AG04449 (cell line): ENCODE measurements around the gene TANGO6.
A peak's percentile ranks its signal among the peaks of the same experiment; 100 is the strongest.
"Not testable (repeated sequence)": the region's sequence is repeated elsewhere in the genome, so short reads cannot be mapped to it uniquely, and the experiment has no call there.

ENCODE experiments used
- CTCF ChIA-PET: fragments of 350-600 bp; formaldehyde crosslinking; extraction: SDS; loops from one replicate; lab custom pipeline; 2021; ENCODE audit warnings: antibody characterized with exemption; lab: Yijun Ruan, JAX
- POLR2A ChIA-PET: fragments of 400-600, 350-600 bp; formaldehyde crosslinking; extraction: SDS; loops from one replicate; lab custom pipeline; 2020; ENCODE audit warnings: antibody characterized with exemption, inconsistent platforms; lab: Yijun Ruan, JAX
- DNase-seq: peaks from one replicate; pipeline ENCODE4 v3.0.0-alpha.2; 2010; ENCODE audit warnings: low read depth, low spot score
- H3K4me3 ChIP-seq: 2 replicates; pipeline ENCODE4 v1.5.1; 2011; ENCODE audit warnings: low read depth, mild to moderate bottlenecking, control low read depth, low read length
- TF ChIP-seq, protein P1 (sequence below): IDR thresholded peaks from one replicate; pipeline ENCODE4 v1.5.1; 2011; ENCODE audit warnings: mild to moderate bottlenecking, moderate library complexity, low read length, control low read depth, inconsistent platforms; ENCODE audit not compliant: insufficient read depth; ENCODE audit errors: missing control alignments

The TANGO6 gene

DNA sequence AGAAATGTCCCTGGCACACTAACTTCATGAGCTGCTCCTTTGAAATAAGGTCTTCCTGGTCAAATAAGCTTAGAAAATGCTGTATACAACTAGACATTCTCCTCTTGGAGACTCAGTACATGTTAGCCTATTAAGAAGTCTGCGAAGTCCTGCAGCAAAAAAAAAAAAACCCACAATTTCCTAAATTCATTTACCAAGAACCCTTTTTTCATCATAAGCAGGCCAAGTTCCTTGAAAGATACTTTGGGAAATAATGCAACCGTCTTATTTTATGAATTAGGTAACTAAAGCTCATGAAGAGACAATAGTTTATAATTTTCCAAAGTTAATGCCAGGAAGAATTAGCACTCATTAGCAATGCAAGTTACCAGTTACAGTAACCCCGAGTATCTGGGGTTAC lies 213.1 kb downstream of the TANGO6 start:
- POLR2A ChIA-PET, result no interaction called here
- no peak for DNase-seq
- H3K4me3 ChIP-seq, result no peak overlapping the region
- TF ChIP-seq, protein P1, sequence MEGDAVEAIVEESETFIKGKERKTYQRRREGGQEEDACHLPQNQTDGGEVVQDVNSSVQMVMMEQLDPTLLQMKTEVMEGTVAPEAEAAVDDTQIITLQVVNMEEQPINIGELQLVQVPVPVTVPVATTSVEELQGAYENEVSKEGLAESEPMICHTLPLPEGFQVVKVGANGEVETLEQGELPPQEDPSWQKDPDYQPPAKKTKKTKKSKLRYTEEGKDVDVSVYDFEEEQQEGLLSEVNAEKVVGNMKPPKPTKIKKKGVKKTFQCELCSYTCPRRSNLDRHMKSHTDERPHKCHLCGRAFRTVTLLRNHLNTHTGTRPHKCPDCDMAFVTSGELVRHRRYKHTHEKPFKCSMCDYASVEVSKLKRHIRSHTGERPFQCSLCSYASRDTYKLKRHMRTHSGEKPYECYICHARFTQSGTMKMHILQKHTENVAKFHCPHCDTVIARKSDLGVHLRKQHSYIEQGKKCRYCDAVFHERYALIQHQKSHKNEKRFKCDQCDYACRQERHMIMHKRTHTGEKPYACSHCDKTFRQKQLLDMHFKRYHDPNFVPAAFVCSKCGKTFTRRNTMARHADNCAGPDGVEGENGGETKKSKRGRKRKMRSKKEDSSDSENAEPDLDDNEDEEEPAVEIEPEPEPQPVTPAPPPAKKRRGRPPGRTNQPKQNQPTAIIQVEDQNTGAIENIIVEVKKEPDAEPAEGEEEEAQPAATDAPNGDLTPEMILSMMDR, result no peak
- CTCF ChIA-PET, result interaction anchor here (1.5 kb wide), 1 partner anchor 153 kb away, joined by 3 read pairs; no protein-coding TSS in a partner anchor

DNA sequence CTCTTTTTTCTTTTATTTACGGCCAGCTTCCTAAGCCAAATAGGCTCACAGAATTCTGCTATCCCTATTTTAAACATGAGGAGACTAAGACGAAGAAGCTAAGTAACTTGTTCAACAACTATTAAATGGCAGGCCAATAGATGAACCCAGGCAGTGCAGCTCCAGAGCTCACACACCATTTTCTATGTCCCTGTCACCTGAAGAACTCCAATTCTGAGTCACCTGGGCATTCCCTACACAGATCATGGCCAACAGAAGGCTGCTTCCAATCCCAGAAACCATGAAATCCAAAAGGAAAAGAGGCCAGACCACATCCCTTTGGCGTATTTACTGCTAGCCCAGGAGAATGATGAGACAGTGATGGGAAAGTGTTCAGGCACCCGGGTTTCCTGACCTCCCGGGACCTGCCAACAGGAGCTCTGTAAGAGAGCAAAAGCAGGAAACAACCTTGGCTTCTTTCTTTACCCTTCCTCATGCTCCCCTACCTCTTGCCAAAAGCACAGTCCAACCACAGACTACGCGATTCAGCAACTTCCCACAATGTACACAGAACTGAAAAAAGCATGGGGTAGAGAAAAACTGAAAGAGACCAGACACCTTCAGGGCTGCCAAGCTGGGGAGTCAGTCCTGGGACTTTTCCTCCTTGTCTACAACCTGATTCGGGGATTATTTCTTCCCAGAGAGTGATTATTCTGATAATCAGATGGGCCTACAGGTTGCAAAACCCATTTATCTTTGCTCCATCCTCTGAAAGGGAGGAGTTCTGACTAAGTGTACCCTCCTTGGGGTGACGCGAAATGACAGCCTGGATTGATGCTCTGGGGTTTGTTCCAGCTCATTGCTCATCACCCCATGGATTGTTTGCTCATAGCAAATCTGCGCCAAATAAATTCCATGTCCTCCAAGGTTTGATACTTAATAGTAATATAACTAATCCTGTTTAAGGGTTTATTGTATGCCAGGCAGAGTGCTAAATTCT lies 214.4 kb downstream of the TANGO6 start:
- ChIA-PET POLR2A (interaction anchor here (0.5 to 0.6 kb wide), 2 partner anchors 15 to 28 kb away, joined by 3 read pairs; no protein-coding TSS in a partner anchor), CTCF (interaction anchor here (0.7 to 0.8 kb wide), 2 partner anchors 15 to 66 kb away, joined by 3 read pairs; no protein-coding TSS in a partner anchor)
- peak; percentile 69 for DNase-seq
- no peak overlapping the region for H3K4me3 ChIP-seq
- TF ChIP-seq, protein P1, result no peak

DNA sequence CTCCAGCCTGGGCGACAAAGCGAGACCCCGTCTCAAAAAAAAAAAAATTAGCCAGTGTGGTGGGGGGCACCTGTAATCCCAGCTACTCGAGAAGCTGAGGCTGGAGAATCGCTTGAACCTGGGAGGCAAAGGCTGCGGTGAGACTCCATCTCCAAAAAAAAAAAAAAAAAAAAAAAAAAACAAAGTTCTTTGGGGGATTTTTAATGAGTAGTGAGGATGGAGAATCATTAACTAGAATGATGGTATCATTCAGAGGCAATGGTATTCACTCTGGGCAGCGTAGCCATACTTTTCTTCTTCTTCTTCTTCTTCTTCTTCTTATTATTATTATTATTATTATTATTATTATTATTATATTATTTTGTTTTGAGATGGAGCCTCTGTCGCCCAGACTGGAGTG lies 220.2 kb downstream of the TANGO6 start:
- CTCF ChIA-PET, POLR2A ChIA-PET, DNase-seq, H3K4me3 ChIP-seq: not testable (repeated sequence)

DNA sequence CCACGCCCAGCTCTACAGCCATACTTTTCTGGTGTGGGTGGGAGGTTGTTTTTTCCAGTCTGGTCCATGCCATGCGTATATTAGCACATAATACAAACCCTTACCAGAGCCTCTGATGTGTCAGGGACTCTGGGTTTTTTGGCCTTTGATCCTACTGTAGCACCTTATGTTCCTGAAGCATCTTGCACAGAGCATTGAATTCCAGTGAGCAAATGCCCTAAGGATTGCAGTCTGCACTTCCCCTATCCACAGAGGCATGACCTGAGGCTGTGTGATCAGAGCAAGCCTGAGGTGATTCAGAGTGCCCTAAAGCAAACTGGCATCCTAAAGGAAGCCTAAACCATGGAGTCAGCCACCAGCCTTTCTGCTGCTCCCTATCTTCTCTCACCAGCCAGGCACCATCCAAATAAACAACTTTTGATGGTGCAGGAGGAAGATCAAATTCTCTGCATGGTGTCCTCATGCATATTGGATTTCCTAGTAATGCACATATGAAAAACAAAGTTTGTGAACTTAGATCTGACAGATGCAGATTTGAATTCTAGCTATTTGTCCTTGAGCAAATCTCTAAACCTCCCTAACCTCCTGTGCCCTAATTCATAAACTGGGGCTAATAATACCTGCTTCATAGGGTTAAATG lies 220.9 kb downstream of the TANGO6 start:
- CTCF ChIA-PET, result no interaction called here
- POLR2A ChIA-PET, result no interaction called here
- no peak overlapping the region for H3K4me3 ChIP-seq
- TF ChIP-seq, protein P1, result no peak
- DNase-seq, result no peak

DNA sequence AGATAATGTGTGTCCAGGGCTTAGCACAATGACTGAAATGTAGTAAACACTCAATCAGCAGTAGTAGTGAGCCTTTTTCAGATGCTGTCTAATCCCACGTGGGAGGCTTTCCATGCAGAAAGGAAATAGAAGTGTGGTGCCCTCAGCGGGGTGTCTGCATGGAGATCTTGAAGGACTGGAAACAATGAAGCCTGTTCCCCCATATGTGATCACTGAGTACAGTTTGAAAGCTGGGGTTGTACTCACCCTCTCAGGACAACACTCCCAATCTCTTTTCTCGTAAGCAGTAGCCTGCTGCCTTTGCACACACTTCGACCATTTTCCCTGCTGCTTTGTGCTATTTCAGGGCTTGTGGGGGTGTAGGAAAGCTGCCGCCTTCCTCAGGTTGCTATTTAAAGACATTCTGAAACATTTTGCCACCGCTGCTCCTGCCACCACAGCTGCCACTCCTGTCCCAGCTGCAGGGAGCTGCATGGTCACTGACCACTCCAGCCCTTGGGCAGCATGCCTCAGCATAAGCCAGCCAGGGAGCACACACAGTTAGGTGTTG lies 221.5 kb downstream of the TANGO6 start:
- TF ChIP-seq, protein P1, result no peak
- DNase-seq, result no peak
- no peak overlapping the region for H3K4me3 ChIP-seq
- CTCF ChIA-PET, result interaction anchor here (0.8 kb wide), 1 partner anchor 48 kb away, joined by 4 read pairs; no protein-coding TSS in a partner anchor
- POLR2A ChIA-PET, result no interaction called here

DNA sequence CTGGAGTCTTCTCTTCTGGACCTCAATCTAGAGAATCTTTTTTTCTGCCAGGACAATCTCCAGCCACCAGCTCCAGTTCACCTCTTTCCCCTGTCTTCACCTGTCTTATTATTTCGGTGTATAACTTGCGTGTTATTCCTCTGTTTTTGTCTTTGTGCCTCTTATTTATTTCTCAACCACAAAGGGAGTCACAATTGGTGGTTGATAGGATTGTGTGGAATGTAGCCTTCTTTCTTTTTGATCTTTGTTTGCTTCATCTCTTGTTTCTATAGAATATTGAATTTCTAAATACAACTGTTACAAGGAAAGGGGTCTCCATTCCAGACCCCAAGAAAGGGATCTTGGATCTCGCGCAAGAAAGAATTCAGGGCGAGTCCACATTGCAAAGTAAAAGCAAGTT lies 226.2 kb downstream of the TANGO6 start:
- POLR2A ChIA-PET, result no interaction called here
- CTCF ChIA-PET, result no interaction called here
- H3K4me3 ChIP-seq, result no peak overlapping the region
- TF ChIP-seq, protein P1, result no peak
- no peak for DNase-seq
